NCI-H524 treated with DMSO at 0.1 percent for 48 hours (cell line): ENCODE measurements around the gene CCDC78.

ENCODE experiments used
- DNase-seq: peaks from one replicate; lab custom pipeline; 2025; lab: John Stamatoyannopoulos, UW

The CCDC78 gene

GRCh38 chr16:726438-727290, at the start of gene CCDC78, which contains the start of gene HAGHL:
Gene CCDC78, minus strand, starts transcription at chr16:726443. Its CDS starts 76 bp downstream, at chr16:726367.
Gene HAGHL, plus strand, starts transcription at chr16:727106. Its CDS starts 404 bp downstream, at chr16:727510.
- DNase-seq: no peak

DNA sequence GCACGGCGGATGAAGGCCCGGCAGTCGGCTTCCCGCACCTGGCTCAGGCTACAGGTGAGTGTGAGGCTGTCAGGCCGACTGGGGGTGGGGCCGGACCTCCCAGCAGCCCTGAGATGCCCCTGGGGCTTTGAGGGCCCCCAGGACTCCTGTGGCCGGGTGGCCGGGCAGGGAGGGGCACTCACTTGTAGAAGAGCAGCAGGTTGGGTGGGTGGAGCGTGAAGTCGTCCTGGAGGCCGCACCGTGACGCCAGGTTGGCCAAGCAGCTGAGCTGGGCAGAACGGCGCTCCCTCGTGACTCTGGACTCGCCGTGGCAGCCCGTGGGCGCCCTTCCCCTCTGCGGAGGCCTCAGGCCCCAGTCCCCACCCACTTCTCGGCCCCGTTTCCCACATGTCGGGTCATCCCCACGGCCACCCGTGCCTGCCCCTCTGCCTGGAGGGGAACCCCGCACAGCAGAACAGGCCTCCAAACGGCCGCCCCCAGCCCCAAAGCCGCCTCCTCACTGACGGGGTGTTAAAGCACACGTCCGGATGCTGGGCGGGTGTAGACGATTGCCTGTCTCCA, 49.1 kb upstream of the CCDC78 start:
- no peak for DNase-seq

DNA sequence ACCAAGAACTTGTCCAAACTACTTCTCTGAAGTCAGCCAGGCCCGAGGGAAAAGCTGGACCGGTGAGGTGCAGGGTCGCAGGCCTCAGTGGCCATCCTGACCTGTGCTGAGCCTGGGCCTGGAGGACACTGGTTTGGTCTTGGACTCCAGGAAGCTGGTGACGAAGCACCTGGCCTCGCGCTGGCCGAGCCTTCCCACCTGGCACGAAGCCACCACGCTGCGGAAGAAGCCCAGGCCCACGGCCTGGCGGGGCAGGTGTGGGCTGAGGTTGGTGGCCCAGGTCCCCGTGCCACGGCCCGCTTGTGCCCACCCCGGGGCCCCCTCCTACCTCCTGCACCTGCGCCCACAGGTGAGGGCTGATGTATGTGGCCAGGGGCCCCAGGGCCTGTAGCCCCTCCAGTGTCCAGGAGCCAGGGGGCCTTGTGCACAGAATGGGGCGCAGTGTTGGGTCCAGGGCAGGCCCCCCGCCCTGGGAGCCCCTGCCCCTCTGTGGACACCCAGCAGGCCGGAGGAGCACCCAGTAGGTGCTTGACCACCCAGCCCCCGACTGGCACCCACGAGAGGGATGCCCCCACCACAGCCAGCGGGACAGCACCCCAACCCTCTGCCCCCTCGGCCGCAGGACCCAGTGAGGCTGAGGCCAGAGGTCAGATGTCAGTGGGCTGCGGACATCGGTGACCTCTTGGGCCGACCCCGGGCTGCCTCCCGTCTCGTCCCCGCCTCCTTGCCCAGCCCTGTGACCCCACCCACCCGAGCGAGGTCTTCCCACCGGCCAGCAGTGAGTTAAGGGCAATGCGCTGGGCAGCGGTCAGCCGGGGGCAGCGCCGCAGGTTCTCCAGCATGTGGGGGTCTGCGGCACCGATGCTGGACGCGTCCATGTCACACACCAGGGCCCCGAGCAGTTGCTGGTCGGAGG, 48.1 kb upstream of the CCDC78 start:
- no peak for DNase-seq

- no peak for DNase-seq
These were observed 46.7 kb upstream of the CCDC78 start for GRCh38 chr16:772959-773358.

- no peak for DNase-seq
These were observed 44.2 kb upstream of the CCDC78 start for GRCh38 chr16:770411-770810.

GRCh38 chr16:769934-770333, 43.7 kb upstream of the CCDC78 start:
- no peak for DNase-seq

- DNase-seq: no peak
These were observed 43.0 kb upstream of the CCDC78 start for GRCh38 chr16:769184-769784.

- DNase-seq: no peak
These were observed 42.2 kb upstream of the CCDC78 start for GRCh38 chr16:768428-768827.

DNA sequence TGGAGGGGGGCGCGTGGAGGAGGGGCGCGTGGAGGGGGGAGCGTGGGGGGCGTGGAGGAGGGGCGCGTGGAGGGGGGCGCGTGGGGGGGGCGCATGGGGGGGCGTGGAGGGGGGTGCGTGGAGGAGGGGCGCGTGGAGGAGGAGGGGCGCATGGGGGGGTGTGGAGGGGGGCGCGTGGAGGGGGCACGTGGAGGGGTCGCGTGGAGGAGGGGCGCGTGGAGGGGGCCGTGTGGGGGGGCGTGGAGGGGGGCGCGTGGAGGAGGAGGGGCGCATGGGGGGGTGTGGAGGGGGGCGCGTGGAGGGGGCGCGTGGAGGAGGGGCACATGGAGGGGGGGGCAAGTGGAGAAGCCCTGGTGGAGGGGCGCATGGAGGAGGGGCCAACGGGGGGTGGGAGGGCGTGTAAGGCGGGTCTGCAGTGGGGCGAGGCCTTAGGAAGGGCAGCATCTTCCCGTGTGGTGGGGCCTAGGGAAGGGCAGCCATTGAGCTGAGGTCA, 41.5 kb upstream of the CCDC78 start:
- DNase-seq: no peak

DNA sequence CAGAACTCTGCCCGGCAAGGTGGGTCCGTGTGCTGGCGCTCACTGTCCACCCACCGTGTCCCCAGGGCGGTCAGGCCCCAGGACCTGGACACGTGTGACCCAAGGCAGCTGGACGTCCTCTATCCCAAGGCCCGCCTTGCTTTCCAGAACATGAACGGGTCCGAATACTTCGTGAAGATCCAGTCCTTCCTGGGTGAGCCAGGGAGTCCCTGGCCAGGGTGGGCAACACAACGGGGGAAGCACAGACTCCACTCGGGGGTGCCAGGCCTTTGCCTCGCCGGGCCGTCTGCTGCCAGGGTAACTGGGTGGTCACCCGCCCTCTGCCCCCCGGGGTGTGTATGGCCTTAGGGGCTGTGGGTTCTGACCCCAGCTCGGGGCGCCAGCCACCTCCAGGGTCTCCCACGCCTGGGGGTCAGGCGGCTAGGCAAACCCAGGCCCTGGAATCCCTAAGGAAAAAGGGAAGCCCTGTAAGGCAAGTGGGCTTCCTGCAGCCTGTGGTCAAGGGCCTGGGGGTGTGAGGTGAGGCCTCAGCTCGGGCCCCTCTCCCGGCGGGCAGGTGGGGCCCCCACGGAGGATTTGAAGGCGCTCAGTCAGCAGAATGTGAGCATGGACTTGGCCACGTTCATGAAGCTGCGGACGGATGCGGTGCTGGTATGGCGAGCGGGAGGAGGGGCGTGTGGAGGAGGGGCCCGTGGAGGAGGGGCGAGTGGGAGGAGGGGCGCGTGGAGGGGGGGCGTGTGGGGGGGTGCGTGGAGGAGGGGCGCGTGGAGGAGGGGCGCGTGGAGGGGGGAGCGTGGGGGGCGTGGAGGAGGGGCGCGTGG, 40.8 kb upstream of the CCDC78 start:
- DNase-seq: no peak

GRCh38 chr16:766008-766819, 40.0 kb upstream of the CCDC78 start:
- DNase-seq: no peak

DNA sequence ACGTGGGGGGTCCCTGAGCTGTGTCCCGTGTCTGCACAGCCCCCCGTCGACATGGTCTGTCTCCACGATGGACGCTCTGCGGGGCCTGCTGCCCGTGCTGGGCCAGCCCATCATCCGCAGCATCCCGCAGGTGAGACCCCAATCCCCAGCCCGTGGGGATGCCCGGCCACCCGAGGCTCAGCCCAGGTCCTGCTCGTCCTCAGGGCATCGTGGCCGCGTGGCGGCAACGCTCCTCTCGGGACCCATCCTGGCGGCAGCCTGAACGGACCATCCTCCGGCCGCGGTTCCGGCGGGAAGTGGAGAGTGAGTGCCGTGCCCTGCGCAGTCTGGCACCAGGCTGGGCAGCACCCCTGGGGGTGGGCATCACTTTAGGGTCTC, 39.2 kb upstream of the CCDC78 start:
- DNase-seq: no peak

- no peak for DNase-seq
These were observed 38.7 kb upstream of the CCDC78 start for GRCh38 chr16:764848-765487.

GRCh38 chr16:764184-764750, 38.0 kb upstream of the CCDC78 start:
- DNase-seq: no peak

- DNase-seq: no peak
These were observed 37.3 kb upstream of the CCDC78 start for GRCh38 chr16:763369-764183.

DNA sequence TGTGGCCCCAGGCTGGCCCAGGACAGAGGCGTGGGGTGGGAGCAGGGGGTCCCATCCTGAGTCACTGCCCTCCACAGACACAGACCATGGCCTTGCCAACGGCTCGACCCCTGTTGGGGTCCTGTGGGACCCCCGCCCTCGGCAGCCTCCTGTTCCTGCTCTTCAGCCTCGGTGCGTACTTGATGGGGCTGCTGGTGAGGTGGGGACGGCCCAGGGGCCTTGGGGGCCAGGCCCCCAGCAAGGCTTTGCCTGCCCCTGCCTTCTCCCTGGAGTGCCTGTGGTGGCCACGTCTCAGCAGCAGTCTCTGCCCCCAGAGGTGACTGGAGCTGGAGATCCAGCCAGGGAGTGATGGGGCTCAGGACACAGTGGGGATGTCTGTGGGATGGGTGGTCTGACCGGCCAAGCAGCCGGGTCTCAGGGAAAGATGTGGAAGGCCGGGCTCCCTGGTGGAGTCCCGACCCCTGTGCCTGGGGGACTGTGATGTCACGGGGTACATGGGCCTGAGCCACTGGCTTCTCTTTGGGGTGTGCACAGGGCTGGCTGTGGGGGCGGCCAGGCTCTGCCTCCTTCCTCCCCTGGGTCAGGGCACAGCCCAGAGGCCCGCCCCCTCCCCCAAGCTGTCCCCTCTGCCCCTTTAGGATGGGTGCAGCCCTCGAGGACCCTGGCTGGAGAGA, 36.5 kb upstream of the CCDC78 start:
- no peak for DNase-seq

- no peak for DNase-seq
These were observed 35.6 kb upstream of the CCDC78 start for GRCh38 chr16:761625-762513.
